ACHN (cell line): ENCODE data around the gene LTBP1.
A peak's percentile ranks its signal among the peaks of the same experiment; 100 is the strongest.
"Not testable (repeated sequence)": the region's sequence is repeated elsewhere in the genome, so short reads cannot be mapped to it uniquely, and the experiment has no call there.

Experiments used
- DNase-seq: peaks from one replicate; pipeline ENCODE4 v3.0.0-alpha.2; 2015
- in situ Hi-C: cut with HindIII; loops from 2 replicates; pipeline ENCODE4 v1.10.0; 2017; ENCODE audit warnings: low sequenced_read_pairs, low pct_ligation_motif_present, low pct_unique_long_range_greater_than_20kb

The LTBP1 gene

DNA sequence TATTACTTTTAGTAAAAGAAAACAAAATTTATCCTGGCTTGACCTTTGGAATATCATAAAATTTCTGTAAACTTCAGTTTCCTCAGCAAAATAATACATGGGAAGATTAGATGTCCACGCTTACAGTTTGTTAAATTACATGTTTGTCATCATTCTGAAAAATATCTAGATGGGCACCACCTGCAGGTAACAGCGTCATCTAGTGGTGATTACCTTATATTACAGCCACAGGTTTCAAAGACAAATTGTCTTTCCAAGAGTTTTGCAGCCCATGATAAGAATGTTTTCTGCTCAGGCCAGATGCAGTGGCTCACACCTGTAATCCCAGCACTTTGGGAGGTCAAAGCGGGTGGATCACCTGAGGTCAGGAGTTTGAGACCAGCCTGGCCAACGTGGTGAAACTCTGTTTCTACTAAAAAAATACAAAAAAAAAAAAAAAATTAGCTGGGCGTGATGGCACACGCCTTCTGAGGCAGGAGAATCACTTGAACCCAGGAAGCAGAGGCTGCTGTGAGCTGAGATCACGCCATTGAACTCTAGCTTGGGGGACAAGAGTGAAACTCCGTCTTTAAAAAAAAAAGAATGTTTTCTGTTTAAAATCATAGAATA lies 433.4 kb downstream of the LTBP1 start:
- in situ Hi-C loops: no loop called here
- DNase-seq: peak; percentile 19

DNA sequence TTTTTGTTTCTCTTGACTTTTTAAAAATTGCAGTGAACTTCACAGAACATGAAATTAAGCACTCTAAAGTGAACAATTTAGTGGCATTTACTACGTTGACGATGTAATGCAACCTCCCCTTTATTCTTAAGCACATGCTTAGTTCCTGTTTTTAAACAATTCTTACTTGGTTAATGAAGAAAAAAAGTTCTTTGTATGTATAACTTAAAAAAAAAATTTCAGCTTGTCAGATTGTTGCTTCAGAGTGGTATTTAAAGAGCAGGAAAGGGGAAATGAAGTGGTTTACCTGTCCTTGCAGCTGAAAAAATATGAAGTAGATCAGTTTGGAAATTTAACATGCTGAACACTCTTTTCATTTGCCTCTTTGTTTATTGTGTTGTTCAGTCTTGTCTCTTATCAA lies 434.0 kb downstream of the LTBP1 start:
- in situ Hi-C loops: no loop called here
- no peak for DNase-seq

DNA sequence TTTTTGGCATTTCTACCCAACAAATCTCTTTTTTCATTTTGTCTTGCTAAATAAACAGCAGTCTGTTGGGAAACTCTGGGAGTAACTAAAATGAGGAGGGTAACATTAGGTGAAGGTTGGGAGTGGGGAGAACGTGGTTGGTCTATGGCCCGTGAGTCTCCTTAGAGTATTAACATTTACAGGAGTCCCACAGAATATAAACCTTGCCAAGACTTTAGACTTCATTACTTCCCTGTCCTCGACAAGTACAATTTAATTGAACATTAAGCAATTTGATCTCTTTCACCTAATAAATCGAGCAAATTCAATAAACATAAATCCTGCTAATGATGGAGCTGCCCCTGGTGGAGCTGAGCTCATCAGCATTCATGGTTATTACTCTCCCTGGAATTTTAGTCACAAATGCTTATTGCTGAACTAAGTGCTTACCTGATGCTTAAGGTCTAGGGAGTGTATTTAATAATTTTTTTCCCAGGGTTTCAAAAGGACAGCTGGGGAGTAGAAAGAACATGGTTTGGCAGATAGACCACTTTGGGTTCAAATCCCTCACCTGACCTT lies 434.6 kb downstream of the LTBP1 start:
- in situ Hi-C loops: no loop called here
- no peak for DNase-seq

DNA sequence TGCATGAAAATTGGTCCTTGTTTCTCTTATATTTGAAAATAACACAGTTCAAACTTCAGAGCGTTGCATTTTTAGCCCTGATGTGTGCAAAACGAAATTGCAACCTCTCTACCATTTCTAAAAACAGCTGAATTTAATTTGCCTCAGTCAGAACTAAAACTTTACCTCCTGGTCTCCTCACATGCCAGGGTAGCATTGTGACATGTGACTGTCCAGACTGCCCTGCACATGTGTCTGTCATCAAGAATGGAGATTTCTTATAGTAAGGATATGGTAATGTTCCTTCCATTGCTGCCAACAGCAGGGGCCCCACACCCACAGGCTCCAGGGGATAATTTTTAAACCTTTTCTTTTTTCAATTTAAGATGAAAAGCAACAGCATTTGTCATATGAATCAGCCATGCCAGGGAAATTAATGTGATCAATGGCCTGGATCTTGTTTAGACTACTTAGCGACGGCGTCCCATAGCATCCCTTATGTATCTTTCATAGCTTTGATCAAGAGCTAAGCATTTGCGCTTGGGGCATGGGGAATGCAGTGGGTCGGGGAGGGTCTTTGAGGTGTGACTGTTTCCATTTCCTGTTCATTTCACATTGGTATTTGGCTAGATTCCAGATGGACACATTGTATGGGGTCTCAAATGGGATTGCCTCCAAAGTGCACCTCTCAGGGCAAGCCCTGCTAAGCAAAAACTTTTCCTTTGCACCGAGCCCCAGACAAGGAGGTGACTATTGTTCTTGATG lies 437.3 kb downstream of the LTBP1 start:
- in situ Hi-C loops: no loop called here
- no peak for DNase-seq

DNA sequence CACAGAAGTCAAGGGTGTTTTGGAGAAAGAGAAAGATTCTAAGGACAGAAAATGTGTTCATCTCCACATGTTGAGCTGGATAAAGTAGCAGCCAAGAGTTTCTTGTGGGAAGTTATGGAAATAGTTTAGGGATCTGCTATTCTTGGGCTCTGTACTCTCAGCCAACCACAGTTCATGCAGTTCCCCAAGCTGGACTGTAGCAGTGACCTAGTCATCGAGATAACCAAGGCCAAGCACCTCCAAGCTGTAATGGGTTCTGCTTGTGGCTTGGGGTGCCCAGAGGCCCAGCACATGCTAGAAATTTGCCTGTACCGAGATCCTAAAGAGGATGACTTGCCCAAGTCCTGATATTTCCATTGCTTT lies 437.8 kb downstream of the LTBP1 start:
- in situ Hi-C loops: no loop called here
- no peak for DNase-seq

DNA sequence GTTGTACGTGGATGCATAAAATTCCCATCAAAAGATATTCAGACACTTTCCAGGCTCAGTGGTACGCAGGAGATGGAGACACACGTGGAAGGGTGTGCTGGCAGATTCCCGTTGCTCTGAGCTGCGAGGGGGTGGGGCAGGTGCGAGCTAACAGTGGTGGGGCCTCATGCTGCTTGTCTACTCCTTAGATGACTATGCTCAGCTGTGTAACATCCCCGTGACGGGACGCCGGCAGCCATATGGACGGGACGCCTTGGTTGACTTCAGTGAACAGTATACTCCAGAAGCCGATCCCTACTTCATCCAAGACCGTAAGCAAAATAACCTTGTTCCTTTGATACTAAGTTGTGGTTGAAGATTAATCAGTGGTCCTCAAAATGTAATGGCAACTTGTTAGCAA lies 442.2 kb downstream of the LTBP1 start:
- DNase-seq: no peak
- in situ Hi-C loops: no loop called here

DNA sequence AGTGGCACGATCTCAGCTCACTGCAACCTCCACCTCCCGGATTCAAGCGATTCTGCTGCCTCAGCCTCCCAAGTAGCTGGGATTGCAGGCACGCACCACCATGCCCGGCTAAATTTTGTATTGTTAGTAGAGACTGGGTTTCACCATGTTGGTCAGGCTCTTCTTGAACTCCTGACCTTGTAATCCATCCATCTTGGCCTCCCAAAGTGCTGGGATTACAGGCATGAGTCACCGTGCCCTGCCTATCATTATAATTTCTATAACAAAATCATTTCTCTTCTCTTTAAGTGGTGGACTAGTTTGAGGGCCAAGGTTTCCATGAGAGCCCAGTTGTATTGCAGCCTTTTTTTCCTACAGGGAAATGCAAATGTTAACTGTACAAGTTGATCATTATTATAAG lies 442.9 kb downstream of the LTBP1 start:
- in situ Hi-C loops, DNase-seq: not testable (repeated sequence)

DNA sequence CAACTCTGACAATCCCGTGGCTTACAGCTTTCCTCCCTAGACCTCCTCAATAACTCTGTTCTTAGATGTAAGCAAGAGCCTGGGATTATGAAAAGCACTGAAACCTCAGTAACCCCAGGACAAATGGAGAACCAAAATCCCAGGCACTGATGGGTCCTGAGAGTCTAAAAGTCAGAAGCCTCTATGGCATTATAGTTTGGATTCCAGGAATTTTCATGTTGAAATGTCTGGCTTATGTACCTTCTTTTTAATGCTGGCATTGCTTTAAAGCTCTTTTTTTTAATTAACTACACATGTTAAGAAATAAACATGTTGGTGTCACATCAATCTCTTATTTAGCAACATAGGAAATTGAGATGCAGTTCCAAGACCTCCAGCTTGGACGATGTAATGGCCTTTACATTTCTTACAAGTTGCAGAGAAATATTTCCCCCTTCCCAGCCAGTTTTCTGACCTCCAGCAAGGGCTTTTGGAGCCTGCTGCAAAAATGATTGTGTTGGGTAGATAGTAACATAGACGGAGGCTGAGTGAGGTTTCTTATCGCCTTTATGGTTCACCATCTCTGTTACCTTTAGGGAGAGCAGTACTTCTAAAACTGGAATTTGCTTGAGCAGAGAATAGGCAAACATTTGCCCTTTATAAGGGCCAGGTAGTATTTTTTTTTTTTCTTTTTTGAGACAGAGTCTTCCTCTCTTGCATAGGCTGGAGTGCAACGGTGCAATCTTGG lies 444.9 kb downstream of the LTBP1 start:
- DNase-seq: no peak
- in situ Hi-C loops: no loop called here

DNA sequence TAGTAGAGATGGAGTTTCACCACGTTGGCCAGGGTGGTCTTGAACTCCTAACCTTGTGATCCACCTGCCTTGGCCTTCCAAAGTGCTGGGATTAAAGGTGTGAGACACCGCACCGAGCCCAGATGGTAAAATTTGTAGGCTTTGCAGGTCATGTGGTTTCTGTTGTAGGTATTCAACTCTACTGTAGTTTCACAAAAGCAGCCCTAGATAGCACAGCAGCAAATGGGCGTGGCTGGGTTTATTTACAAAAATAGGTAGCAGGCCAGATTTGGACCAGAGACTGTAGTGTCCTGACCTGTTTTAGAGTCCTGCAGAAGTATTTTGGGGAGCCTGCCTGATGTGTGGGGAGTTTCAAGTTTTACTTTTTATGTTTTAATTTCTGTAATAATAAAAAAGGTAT lies 445.6 kb downstream of the LTBP1 start:
- in situ Hi-C loops: no loop called here
- DNase-seq: no peak

DNA sequence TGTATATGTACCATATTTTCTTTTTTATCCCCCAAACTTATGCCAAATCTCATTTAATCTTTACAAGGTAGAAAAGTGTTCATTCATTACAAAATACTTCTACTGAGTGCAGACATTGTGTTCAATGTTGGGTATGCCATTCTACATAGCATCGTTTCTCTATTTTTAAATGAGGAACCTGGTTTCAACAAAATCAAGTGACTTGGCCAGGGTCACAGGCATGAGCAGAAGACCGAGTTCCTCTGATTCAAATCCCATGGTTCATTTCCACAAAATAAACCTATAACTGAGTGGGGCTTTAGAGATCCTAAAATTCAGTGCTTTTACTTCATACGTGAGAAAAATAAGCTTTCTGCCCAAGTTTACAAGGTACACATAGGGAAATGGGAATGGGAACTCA lies 448.3 kb downstream of the LTBP1 start:
- no peak for DNase-seq
- in situ Hi-C loops: no loop called here

DNA sequence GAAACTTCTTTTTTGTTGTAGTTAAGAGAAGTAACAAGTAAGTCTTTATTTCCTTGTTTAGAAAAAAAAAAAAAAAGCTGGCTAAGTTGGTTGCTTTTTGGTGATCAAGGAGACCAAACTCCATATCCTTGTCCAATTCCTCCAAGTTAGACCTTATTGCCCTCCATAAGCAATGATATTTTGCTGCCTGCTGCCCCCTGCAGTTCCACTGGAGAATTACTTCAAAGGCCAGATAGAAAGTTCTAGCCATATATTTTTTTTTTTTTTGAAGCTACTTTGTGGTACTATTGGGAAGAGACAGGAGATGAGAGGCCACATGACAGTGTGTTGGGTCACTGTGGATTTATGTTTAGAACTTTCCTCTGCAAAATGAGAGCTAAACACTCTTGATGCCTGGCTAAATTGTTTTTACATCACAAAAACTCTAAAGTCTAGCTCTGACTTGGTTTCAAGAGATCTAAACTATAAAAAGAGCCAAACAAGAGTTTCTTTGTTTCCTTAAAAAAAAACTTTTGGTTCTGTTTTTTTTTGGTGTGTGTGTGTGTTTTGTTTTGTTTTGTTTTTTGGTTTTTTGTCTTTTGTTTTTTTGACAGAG lies 449.0 kb downstream of the LTBP1 start:
- peak; percentile 59 for DNase-seq
- in situ Hi-C loops: no loop called here

DNA sequence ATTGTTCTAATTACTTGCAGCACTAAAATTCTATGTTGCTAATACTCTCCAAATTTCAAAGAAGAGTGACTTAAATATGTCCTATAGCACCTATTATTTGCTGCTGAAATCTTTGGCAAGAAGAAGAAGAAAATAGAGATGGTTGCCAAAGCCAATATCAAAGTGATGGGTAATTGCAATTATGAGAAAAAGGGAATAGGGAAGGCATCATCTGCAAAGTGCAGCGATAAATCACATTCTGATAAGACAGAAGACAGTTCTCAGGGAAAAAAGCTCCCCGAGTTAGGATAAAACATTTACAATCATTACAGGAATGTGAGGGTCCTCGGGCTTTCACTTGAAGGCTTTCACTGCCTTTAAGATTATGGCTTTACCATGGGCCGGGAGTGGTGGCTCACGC lies 457.6 kb downstream of the LTBP1 start:
- in situ Hi-C loops: no loop called here

DNA sequence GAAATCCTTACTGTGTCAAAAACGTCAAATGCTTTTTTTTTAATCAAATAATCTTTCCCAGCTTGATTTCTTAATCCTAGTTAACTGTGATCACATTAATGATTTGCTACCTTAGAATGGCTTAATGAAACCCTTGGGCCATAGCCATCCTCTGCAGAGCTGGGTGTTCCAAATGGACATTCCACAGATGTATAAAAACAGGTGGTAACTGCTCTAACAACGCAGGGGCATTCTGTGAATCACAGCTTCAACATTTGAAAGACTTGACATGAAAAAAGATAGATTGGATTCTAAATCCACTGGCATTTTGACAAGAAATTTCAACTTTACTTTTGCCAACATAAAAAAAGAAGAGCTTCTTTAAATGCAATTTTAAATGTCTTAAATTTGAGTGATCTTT lies 459.9 kb downstream of the LTBP1 start:
- no peak for DNase-seq
- in situ Hi-C loops: no loop called here

More for the DNA sequence above, 457.6 kb downstream of the LTBP1 start:
- no peak for DNase-seq

DNA sequence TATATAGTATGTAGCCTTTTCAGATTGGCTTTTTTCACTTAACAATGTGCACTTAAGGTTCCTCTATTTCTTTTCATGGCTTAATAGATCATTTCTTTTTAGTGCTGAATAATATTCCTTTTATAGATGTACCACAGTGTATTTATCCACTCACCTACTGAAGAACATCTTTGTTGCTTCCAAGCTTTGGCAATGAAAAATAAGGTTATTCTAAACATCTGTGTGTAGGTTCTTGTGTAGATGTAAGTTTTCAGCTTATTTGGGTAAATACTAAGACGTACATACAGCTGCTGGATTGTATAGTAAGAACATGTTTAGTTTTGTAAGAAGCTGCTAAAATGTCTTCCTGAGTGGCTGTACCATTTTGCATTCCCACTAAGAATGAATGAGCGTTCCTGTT lies 461.4 kb downstream of the LTBP1 start:
- in situ Hi-C loops: no loop called here
- DNase-seq: no peak

DNA sequence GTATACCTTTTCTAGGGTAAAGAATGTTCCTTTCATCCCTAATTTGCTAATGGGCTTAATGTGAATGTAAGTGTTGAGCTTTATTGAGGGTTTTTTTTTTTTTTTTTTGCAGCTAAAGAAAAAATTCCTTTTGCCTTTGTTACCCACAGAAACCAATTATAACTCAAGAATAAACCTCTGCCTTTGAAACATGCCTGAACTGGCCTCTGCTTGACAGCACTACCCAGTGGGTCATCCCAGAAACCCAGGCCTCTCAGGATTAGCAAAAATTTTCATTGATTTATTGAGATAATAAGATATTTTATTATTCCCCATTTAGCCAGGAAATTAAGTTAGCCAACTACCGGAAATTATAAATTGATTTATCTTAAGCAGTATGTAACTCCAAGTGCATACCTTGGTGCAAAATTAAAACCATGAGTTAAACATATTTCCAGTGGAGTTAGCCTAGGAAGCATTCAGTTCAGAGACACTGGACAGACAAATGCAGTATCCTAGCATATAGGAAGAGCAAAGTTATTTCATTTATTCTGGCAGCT lies 462.7 kb downstream of the LTBP1 start:
- DNase-seq: no peak
- in situ Hi-C loops: no loop called here

DNA sequence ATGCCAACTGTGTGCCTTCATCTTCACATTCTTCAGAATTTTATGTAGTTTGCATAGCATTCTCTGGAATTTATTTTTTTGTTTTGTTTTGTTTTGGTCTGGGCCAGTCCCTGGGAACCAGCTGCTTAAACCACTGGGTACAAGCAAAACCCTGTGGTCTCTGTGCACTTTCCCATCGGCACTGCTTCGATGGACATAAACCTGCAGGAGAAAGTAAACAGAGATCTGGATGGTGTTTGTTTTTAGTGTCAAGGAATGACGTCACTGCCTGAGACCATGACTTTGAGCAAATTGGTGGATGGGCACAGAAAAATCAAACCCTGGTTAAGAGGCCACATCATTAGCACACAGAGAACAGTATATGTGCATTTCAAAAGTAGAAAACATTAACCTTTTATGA lies 465.0 kb downstream of the LTBP1 start:
- in situ Hi-C loops: no loop called here
- DNase-seq: no peak

DNA sequence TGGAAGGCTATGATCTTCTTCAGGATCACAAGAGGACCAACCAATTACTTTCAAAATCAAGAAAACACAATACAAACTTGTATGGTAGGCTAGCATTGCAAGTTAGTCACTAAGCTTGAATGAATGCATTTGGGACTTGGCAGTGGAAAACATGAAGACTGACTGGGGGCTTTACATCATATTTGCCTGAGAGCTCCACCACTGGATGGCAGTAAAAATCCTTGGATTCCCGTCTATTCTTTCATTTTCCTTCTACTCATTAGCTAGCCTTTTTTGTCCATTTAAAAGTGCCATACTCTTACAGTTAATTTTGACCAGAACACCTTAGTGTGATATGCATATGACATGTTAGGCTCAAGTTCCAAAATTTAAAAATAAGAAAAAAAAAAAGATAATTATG lies 466.2 kb downstream of the LTBP1 start:
- in situ Hi-C loops: no loop called here
- peak; percentile 35 for DNase-seq

DNA sequence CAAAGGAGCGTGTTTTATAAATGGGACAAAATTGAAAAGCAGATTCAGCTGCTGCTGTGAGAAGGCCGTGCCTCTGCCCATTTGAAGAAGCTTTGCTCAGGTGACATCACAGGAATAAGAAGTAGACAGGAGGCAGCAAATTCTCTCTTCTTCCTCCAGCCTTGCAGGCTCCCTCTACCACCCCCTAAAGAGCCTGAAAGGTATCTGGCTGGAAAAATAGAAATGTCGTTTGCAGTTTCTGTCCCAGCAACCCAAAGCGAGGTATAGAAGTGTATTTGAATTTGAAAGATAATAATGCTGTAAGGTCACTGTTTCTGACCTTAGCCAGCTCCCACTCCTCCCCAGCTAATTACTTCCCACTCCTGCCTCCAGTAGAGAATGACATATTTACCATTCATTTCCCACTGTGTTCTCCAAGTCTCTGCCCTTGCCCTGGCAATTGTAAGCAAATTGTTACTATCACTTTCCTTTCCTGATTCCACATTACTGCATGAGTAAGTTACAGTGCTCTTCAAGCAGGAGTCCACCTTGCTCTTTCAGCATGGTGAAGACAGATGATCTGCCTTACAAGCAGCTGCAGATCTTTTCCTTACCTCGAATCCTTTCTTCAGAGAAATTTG lies 472.9 kb downstream of the LTBP1 start:
- in situ Hi-C loops: no loop called here

DNA sequence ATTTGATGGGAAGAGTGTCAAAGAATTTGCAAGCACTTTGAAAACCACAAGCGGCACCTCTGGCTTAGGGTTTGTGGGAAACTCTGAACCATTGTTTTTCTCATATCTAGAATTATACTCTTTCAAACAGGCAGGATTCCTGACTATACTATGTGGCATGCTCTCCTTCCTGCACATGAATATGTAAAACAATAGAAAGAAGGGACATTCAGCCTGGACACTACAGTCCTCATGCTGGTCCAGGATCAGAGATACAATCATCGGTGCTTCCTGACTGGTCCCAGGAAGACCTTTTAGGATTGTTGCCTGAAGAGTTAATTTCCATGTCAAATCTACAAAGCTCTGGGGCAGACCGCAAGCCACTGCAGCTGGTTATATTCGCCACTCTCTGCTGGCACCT lies 474.0 kb downstream of the LTBP1 start:
- DNase-seq: no peak
- in situ Hi-C loops: no loop called here

More for the DNA sequence above, 472.9 kb downstream of the LTBP1 start:
- DNase-seq: no peak
